Endothelial cell of umbilical vein (primary cell): ENCODE results near the gene NME7.

Experiments
- CTCF ChIP-seq, 2 donors: IDR thresholded peaks; 1 replicate in 1 of 2; 2 replicates in 1 of 2; pipeline ENCODE4 v1.5.1; 2011; ENCODE audit warnings: low read length in 2 of 2, mild to moderate bottlenecking in 2 of 2, moderate library complexity in 2 of 2, control low read depth in 1 of 2, inconsistent platforms in 1 of 2, low read depth in 1 of 2; ENCODE audit not compliant: insufficient read depth in 1 of 2; ENCODE audit errors: extremely low read depth in 1 of 2
- EZH2 ChIP-seq: IDR thresholded peaks from 2 replicates; pipeline ENCODE4 v1.6.1; 2012; ENCODE audit warnings: borderline replicate concordance, low read depth, mild to moderate bottlenecking, moderate library complexity, low read length, inconsistent platforms; ENCODE audit not compliant: severe bottlenecking
- POLR2A ChIP-seq: IDR thresholded peaks from 2 replicates; pipeline ENCODE4 v1.6.1; 2012; ENCODE audit warnings: low read depth, mild to moderate bottlenecking, control low read depth, low read length

GRCh38 chr1:169180174-169180573 lies 187.4 kb downstream of the NME7 start:
- TF ChIP-seq EZH2: no peak
- no peak for TF ChIP-seq CTCF (IDR thresholded peaks at IDR 0.05; ENCODE audit: extremely low read depth in 1 of 2, insufficient read depth in 1 of 2, low read depth in 1 of 2, low read length in 2 of 2)
- no peak for TF ChIP-seq POLR2A
